ENCODE measurements around the gene KIAA0753. TPM values are rescaled to one million over a fixed set of nuclear protein-coding genes. Genes with fewer than 3 reads are reported as not detected.

The KIAA0753 gene
- total RNA-seq, 1 donor from 2014 or later: 7.0 TPM

DNA sequence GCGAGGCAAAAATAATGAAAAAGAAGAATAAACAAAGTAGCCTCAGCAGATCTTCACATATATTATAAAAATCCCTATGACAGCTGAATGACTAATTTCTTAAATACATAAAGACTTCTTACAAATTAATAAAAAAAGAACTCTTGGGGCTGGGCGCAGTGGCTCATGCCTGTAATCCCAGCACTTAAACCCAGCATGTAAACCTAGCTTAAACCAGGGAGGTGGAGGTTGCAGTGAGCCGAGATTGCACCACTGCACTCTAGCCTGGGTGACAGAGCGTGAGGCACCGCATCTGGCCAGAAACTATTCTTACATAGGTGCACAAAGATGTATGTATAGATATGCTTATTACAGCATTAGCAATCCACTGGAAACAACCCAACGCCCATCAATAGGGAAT, 38.7 kb upstream of the KIAA0753 start:
- no peak for DNase-seq
- H3K9me3 ChIP-seq (replicated peaks): no peaks in the 10 kb centered on the region
- TF ChIP-seq, protein P1, sequence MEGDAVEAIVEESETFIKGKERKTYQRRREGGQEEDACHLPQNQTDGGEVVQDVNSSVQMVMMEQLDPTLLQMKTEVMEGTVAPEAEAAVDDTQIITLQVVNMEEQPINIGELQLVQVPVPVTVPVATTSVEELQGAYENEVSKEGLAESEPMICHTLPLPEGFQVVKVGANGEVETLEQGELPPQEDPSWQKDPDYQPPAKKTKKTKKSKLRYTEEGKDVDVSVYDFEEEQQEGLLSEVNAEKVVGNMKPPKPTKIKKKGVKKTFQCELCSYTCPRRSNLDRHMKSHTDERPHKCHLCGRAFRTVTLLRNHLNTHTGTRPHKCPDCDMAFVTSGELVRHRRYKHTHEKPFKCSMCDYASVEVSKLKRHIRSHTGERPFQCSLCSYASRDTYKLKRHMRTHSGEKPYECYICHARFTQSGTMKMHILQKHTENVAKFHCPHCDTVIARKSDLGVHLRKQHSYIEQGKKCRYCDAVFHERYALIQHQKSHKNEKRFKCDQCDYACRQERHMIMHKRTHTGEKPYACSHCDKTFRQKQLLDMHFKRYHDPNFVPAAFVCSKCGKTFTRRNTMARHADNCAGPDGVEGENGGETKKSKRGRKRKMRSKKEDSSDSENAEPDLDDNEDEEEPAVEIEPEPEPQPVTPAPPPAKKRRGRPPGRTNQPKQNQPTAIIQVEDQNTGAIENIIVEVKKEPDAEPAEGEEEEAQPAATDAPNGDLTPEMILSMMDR (IDR thresholded peaks at IDR 0.05; ENCODE audit: borderline replicate concordance): no peak
- H3K4me3 ChIP-seq: no peak overlapping the region
- peaks cover 80% of the 10 kb centered on the region for H3K27me3 ChIP-seq (ENCODE audit: low read depth)
- H3K27ac ChIP-seq (replicated peaks): no peak overlapping the region
- no peaks in the 10 kb centered on the region for H3K36me3 ChIP-seq
- no peaks in the 10 kb centered on the region for H3K4me1 ChIP-seq
- intact Hi-C loops (cut with micrococcal nuclease): no loop called here

DNA sequence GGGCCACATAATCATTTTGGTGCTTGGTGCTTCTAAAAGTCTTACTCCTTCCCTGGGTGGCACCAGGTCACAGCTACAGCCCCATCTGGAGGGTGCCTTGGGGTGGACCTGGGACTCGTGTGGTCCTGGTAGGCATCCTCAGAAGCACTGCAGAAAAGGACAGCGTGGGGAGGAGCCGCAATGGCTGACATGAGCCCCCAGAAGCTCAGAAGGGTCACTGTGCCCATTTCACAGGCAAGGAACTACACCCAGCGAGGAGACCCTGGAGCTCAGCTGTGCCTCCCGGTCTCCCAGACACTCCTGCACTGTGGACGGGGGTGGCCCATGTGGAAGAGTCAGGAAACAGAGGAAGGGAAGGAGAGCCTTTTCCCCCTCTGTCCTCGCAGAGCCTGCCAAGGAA, 37.4 kb upstream of the KIAA0753 start:
- Histone ChIP-seq H3K9me3 (replicated peaks) (no peaks in the 10 kb centered on the region), H3K27me3 (ENCODE audit: low read depth) (peaks cover 83% of the 10 kb centered on the region), H3K4me3 (no peak overlapping the region), H3K27ac (replicated peaks) (no peak overlapping the region), H3K36me3 (no peaks in the 10 kb centered on the region), H3K4me1 (no peaks in the 10 kb centered on the region)
- intact Hi-C loops (cut with micrococcal nuclease): no loop called here
- no peak for DNase-seq
- TF ChIP-seq, protein P1 (IDR thresholded peaks at IDR 0.05; ENCODE audit: borderline replicate concordance): no peak

DNA sequence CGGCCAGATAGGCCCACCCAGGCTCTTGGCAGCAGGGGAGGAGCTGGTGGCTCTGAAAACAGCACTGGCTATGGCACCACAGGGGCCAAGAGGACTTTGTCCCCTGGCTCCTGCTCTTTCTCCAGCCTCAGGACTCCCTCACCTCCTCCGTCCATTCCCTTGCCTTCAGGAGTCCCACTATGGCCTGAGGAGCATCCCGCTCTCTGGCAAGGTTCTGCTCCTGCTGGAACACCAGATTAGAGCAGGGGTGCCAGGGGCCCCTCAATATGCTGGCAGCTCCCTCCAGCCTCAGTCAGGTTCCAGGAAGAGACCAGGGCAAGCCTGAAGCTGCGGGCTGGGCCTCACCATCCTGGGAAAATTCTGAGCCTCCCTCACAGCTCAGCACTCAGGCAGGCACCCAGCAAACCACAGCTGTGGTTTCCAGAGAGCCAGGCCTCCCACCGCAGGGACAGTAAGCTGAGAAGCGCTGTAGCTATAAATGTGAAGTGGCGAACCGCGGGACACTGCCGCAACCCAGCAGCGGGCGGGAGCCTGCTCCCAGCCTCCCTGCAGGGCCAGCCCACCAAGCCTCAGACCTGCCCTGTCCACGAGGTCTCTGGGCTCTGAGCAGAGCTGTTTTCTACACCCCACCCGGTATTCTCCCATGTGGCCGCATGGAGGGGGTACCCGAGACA, 36.8 kb upstream of the KIAA0753 start:
- H3K36me3 ChIP-seq: no peaks in the 10 kb centered on the region
- DNase-seq: no peak
- H3K9me3 ChIP-seq (replicated peaks): no peaks in the 10 kb centered on the region
- peaks cover 83% of the 10 kb centered on the region for H3K27me3 ChIP-seq (ENCODE audit: low read depth)
- no peak overlapping the region for H3K27ac ChIP-seq (replicated peaks)
- no peaks in the 10 kb centered on the region for H3K4me1 ChIP-seq
- H3K4me3 ChIP-seq: no peak overlapping the region
- intact Hi-C loops (cut with micrococcal nuclease): no loop called here
- TF ChIP-seq, protein P1 (IDR thresholded peaks at IDR 0.05; ENCODE audit: borderline replicate concordance): no peak

DNA sequence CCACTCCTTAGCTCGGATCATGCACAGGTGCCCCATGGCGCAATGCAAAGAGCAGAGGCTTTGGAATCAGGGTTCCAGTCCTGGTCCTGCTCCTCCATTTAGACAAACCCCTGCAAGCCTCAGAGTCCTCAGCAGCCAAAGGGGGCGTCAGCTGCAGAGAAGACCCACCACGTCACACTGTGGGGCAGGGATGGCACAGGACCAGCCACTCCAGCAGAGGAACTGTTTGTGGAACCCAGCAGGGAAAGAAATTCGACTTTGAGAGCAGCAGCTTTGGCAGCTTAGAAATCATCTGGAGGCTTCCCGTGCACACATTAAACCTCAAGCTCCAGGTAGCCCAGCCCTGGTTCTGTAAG, 36.3 kb upstream of the KIAA0753 start:
- H3K9me3 ChIP-seq (replicated peaks): no peaks in the 10 kb centered on the region
- peaks cover 81% of the 10 kb centered on the region for H3K27me3 ChIP-seq (ENCODE audit: low read depth)
- TF ChIP-seq, protein P1 (IDR thresholded peaks at IDR 0.05; ENCODE audit: borderline replicate concordance): no peak
- H3K36me3 ChIP-seq: no peaks in the 10 kb centered on the region
- intact Hi-C loops (cut with micrococcal nuclease): no loop called here
- no peak overlapping the region for H3K4me3 ChIP-seq
- DNase-seq: no peak
- H3K4me1 ChIP-seq: no peaks in the 10 kb centered on the region
- no peak overlapping the region for H3K27ac ChIP-seq (replicated peaks)

DNA sequence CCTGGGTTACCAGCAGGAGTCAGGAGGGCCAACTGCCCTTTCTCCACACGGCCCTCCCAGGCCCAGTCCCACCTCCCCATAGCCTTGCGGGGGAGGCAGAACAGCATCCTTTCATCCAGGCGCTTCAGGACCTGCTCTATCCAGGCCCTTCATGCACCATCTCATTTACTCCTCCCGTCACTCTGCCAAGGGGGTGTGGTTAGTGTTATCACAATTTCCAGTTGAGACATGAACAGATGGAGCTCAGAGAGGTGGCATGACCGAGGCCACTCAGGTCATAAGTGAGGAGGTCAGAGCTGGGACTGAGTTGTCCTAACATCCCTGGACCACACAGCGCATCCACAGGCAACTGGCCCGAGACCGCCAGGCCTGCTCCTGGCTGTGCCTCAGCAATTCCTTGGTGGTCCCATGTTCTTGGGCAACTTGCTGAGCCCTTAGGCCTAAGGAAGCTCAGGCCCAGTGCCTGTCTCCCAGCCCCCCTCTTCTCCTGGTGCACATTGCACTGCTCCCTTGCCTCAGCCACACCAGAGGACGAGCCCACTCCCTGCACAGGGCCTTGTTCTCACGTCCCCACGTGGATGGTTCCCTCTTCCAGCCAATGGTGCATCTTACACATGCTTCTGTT, 34.8 kb upstream of the KIAA0753 start:
- Histone ChIP-seq H3K9me3 (replicated peaks) (no peaks in the 10 kb centered on the region), H3K4me3 (no peak overlapping the region), H3K4me1 (no peaks in the 10 kb centered on the region), H3K36me3 (no peaks in the 10 kb centered on the region), H3K27ac (replicated peaks) (no peak overlapping the region), H3K27me3 (ENCODE audit: low read depth) (peaks cover 80% of the 10 kb centered on the region)
- TF ChIP-seq, protein P1 (IDR thresholded peaks at IDR 0.05; ENCODE audit: borderline replicate concordance): no peak
- intact Hi-C loops (cut with micrococcal nuclease): no loop called here
- DNase-seq: no peak

Measured in left ventricle myocardium inferior (tissue), 1 donor.